Inflammatory macrophage (primary cell): Measurements from ENCODE around the gene SPDYE11.
"Not testable (repeated sequence)": the region's sequence is repeated elsewhere in the genome, so short reads cannot be mapped to it uniquely, and the experiment has no call there.

Experiments used
- DNase-seq, 2 donors: peaks; one replicate each; pipeline ENCODE4 v3.0.0-alpha.2; 2020 to 2022
- total RNA-seq, 18 experiments: gene quantifications; one replicate each; lab custom pipeline; 2026; ENCODE audit warnings: mixed read lengths in 6 of 18, inconsistent platforms in 2 of 18; lab: John Stamatoyannopoulos, UW

The SPDYE11 gene, protein sequence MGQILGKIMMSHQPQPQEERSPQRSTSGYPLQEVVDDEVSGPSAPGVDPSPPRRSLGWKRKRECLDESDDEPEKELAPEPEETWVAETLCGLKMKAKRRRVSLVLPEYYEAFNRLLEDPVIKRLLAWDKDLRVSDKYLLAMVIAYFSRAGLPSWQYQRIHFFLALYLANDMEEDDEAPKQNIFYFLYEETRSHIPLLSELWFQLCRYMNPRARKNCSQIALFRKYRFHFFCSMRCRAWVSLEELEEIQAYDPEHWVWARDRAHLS
- total RNA-seq: 0 reads per million in 18 experiments

GRCh38 chr7:73057811-73058210 lies at the start of gene SPDYE11:
TSS of gene SPDYE11 (minus strand) at chr7:73057911. CDS start at chr7:73056111, 1,800 bp downstream.
- not testable (repeated sequence) for DNase-seq

DNA sequence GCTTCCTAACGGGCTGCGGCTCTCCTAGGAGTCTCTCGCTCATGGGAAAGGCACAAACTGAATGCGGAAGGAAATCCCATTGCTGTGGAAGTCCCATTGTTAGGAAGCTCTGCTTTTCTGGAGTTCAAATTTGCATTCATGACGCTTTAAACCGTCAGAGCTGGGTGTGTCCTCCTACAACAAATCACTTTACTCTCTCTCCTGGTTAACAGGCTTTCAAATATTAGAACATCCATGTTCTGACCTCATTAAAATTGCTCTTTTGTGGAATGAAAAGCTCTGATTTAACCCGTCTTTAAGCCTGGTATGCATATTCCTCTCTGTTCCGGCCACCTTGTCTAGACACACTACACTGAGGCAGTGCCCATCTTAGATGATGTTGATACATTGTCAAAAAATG lies 28.2 kb upstream of the SPDYE11 start, which contains the start of gene SPDYE9:
Gene SPDYE9 (minus strand): TSS at position 101 of the 400 bp plus-strand sequence. CDS start 1,800 bp downstream, outside the sequence.
- not testable (repeated sequence) for DNase-seq

DNA sequence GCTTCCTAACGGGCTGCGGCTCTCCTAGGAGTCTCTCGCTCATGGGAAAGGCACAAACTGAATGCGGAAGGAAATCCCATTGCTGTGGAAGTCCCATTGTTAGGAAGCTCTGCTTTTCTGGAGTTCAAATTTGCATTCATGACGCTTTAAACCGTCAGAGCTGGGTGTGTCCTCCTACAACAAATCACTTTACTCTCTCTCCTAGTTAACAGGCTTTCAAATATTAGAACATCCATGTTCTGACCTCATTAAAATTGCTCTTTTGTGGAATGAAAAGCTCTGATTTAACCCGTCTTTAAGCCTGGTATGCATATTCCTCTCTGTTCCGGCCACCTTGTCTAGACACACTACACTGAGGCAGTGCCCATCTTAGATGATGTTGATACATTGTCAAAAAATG lies 28.0 kb downstream of the SPDYE11 start, which contains the start of gene SPDYE8:
Gene SPDYE8 (minus strand): TSS at position 101 of the 400 bp plus-strand sequence. CDS start 1,800 bp downstream, outside the sequence.
- not testable (repeated sequence) for DNase-seq

DNA sequence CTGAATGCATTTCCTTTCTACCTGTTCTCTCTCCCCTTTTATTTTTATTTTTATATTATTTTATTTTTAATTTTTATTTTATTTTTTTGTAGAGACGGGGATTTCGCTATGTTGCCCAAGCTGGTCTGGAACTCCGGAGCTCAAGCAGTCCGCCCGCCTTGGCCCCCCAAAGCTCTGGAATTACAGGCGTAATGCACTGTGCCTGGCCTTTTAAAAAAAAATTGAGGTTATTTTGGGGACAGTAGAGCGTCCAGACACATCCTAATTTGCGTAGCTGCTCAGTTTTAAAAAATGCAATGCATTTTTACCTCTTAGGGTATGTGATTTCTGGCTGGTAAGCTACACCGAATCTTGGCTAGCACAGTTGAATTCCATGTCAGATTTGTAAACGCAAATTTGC lies 51.2 kb downstream of the SPDYE11 start:
- DNase-seq: not testable (repeated sequence)

DNA sequence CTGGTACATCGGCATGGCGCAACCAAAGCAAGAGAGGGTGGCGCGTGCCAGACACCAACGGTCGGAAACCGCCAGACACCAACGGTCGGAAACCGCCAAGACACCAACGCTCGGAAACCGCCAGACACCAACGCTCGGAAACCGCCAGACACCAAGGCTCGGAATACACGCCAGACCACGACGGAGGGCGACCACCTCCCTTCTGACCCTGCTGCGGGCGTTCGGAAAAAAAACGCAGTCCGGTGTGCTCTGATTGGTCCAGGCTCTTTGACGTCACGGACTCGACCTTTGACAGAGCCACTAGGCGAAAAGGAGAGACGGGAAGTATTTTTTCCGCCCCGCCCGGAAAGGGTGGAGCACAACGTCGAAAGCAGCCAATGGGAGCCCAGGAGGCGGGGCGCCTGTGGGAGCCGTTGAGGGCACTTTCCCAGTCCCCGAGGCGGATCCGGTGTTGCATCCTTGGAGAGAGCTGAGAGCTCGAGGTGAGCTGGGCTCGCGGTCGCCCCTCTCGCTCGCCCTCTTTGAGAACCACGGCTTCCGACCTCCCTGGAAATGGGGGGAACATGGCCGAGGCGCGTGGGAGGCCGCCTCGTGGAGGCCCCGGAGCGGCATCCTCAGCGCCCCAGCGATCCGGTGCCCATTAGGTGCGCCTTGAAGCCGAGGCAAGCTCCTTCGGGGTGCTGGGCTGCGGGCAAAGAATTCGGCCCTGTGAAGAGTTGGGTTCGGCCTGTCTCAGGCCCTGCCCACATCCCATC lies 51.8 kb downstream of the SPDYE11 start:
- peak; percentile 78 to 87 for DNase-seq

- DNase-seq: not testable (repeated sequence)
These were observed 52.4 kb downstream of the SPDYE11 start for GRCh38 chr7:73005356-73005692.

GRCh38 chr7:72997887-72998468 lies 59.7 kb downstream of the SPDYE11 start:
- DNase-seq: not testable (repeated sequence)
